Stimulated activated naive CD8-positive, alpha-beta T cell treated with anti-CD3 and anti-CD28 coated beads, Interleukin-15, Interleukin-2, amounts not matched to agents 100 ng/mL and 50 ng/mL, for 24 hours (primary cell): Measurements from ENCODE around the gene PEX19.
A peak's percentile ranks its signal among the peaks of the same experiment; 100 is the strongest.

Experiments used
- H3K27ac Mint-ChIP-seq: one replicate; pipeline ENCODE4 v1.8.0; 2021; ENCODE audit warnings: mild to moderate bottlenecking, mixed read lengths
- H3K27me3 Mint-ChIP-seq: one replicate; pipeline ENCODE4 v1.8.0; 2021; ENCODE audit warnings: mixed read lengths
- H3K36me3 Mint-ChIP-seq: one replicate; pipeline ENCODE4 v1.8.0; 2021; ENCODE audit warnings: low read depth, mixed read lengths
- H3K4me1 Mint-ChIP-seq: one replicate; pipeline ENCODE4 v1.8.0; 2021; ENCODE audit warnings: low read depth, mixed read lengths
- H3K4me3 Mint-ChIP-seq: one replicate; pipeline ENCODE4 v1.8.0; 2021; ENCODE audit warnings: mild to moderate bottlenecking, mixed read lengths
- H3K9me3 Mint-ChIP-seq: one replicate; pipeline ENCODE4 v1.8.0; 2021; ENCODE audit warnings: mixed read lengths

PEX19 gene

GRCh38 chr1:160260406-160261382, 24.2 kb downstream of the PEX19 start:
- Mint-ChIP-seq H3K36me3 (peaks cover 35% of the 10 kb centered on the region), H3K27ac (peak overlapping the region; percentile 99), H3K4me1 (peaks cover 68% of the 10 kb centered on the region), H3K9me3 (no peaks in the 10 kb centered on the region), H3K27me3 (no peaks in the 10 kb centered on the region), H3K4me3 (peak overlapping the region; percentile 97)

GRCh38 chr1:160258177-160258798, 26.6 kb downstream of the PEX19 start:
- Mint-ChIP-seq H3K4me1 (peaks cover 59% of the 10 kb centered on the region), H3K27ac (no peak overlapping the region), H3K9me3 (no peaks in the 10 kb centered on the region), H3K27me3 (no peaks in the 10 kb centered on the region), H3K4me3 (no peak overlapping the region), H3K36me3 (peaks cover 35% of the 10 kb centered on the region)

DNA sequence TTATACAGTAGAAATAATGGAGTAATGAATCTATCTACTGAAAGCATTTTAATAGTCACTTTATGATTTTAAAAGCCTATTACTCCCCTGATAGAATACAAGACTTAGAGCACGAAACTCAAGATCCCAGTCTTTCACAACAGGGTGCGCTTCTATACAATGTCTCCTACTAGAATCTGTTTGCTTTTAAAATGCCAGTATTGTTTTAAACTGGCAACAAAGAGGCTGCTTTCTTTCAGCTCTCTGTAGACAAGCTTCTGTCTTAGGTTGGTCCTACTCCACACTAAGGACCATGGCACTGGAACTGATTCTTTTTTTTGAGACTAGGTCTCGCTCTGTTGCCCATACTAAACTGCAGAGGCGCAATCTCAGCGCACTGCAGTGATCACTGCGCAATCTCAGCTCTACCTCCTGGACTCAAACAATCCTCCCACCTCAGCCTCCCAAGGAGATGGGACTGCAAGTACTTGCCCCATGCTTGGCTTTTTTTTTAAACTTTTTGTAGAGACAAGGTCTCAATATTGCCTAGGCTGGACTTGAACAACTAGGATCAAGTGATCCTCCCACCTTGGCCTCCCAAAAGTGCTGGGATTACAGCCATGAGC, 27.4 kb downstream of the PEX19 start:
- H3K4me3 Mint-ChIP-seq, result no peak overlapping the region
- peaks cover 41% of the 10 kb centered on the region for H3K36me3 Mint-ChIP-seq
- no peak overlapping the region for H3K27ac Mint-ChIP-seq
- peaks cover 54% of the 10 kb centered on the region for H3K4me1 Mint-ChIP-seq
- H3K27me3 Mint-ChIP-seq, result no peaks in the 10 kb centered on the region
- H3K9me3 Mint-ChIP-seq, result no peaks in the 10 kb centered on the region

GRCh38 chr1:160256396-160257046, 28.4 kb downstream of the PEX19 start:
- no peaks in the 10 kb centered on the region for H3K27me3 Mint-ChIP-seq
- H3K4me1 Mint-ChIP-seq, result peaks cover 55% of the 10 kb centered on the region
- peaks cover 41% of the 10 kb centered on the region for H3K36me3 Mint-ChIP-seq
- no peaks in the 10 kb centered on the region for H3K9me3 Mint-ChIP-seq
- no peak overlapping the region for H3K4me3 Mint-ChIP-seq
- no peak overlapping the region for H3K27ac Mint-ChIP-seq

GRCh38 chr1:160255781-160256300, 29.1 kb downstream of the PEX19 start:
- Mint-ChIP-seq H3K9me3 (no peaks in the 10 kb centered on the region), H3K27ac (no peak overlapping the region), H3K27me3 (no peaks in the 10 kb centered on the region), H3K36me3 (peaks cover 38% of the 10 kb centered on the region), H3K4me3 (no peak overlapping the region), H3K4me1 (peaks cover 48% of the 10 kb centered on the region)

DNA sequence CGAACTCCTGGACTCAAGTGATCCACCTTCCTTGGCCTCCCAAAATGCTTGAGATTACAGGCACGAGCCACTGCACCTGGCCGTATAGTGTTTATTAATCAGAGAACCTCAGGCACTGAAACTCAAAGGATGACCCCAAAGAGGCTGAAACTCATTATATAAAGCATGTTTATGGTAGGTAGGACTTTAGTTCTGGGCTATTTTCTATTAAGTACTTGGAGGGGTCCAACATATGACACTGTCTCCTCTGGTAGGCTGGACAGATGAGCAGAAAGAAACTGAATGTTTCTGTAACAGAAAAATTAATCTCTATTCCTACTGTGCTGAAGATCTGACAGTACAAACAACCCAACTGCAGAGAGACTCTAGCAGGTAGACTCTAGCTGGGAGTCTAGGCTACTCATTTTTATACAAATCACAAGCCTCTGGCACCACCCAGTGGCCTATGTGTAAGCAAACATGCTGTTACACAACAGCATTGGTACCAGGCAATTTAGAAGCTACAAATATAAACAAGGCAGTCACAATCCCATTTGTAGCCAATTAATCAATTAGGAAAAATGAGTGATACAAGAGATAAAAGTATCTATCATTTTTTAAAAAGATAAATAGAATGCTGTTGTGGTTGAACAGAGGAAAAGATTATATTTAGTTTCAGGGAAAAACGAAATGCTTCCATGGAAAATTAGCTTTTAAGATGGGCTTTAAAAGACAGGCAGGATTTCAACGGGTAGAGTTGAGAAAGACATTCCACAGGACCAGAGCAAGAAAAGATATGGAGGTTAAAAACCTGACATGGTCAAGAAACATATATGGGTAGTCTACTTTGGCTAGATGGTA, 33.0 kb downstream of the PEX19 start:
- Mint-ChIP-seq H3K4me3 (no peak overlapping the region), H3K9me3 (no peaks in the 10 kb centered on the region), H3K36me3 (peaks cover 19% of the 10 kb centered on the region), H3K4me1 (peaks cover 14% of the 10 kb centered on the region), H3K27me3 (no peaks in the 10 kb centered on the region), H3K27ac (no peak overlapping the region)

DNA sequence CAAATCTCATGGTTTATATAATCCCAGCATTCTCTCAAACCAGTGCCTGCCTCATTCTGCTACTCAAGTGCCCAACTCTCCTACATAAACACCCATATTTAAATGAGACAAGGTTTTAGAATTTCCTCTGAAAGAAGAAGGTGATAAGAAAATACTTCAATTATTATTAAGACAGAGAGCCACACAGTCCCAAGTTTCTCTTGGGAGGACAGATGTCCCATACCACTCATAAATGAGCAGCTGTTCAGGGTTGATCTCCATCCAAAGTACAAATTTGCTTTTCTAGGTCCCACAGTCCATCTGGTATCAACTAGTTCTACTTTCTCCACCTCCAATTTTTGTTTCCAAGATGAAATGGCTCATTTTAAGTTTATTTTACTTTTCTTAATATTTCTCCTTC, 33.9 kb downstream of the PEX19 start:
- Mint-ChIP-seq H3K4me1 (peaks cover 9% of the 10 kb centered on the region), H3K27me3 (no peaks in the 10 kb centered on the region), H3K4me3 (no peak overlapping the region), H3K36me3 (peaks cover 12% of the 10 kb centered on the region), H3K9me3 (no peaks in the 10 kb centered on the region), H3K27ac (no peak overlapping the region)

DNA sequence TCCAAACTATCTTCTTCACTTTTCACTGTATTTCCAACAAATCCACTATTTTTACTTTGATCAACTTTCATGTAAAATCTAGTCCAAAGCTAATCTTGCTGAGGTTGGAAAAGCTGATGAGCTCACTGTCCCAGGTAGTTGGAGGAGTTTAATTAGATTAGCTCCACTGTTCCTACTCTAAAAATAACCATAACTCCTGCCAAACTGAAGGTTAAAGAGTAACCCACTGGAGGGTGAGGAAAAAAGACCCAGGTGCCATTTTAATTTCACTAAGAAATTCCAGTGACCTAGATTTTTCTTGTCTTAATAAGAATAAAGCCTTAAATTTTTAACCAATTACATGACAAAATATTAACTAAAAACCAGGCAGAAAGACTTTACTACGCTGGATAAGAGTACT, 37.9 kb downstream of the PEX19 start:
- H3K27ac Mint-ChIP-seq, result no peak overlapping the region
- H3K9me3 Mint-ChIP-seq, result no peaks in the 10 kb centered on the region
- H3K4me1 Mint-ChIP-seq, result peaks cover 6% of the 10 kb centered on the region
- H3K27me3 Mint-ChIP-seq, result no peaks in the 10 kb centered on the region
- H3K36me3 Mint-ChIP-seq, result peaks cover 14% of the 10 kb centered on the region
- H3K4me3 Mint-ChIP-seq, result no peak overlapping the region

DNA sequence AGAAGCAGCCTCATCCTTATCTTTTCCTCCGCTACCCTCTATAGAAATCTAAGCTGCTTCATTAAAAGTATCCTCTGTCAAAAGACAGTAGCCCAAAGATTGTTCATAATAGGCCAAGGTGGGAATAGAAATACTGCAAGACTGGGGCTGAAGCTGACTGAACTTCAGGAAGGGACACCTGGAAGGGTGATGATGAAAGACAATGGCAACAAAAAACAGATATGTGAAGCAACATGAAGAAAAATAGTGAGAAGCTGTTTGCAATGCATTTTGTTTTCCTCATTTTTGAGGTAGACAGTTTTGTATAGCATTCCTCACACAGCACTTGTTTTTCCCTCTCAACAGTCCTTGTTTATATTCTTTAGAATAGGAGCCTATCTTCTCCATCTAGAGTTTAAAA, 39.5 kb downstream of the PEX19 start:
- peaks cover 3% of the 10 kb centered on the region for H3K4me1 Mint-ChIP-seq
- no peaks in the 10 kb centered on the region for H3K9me3 Mint-ChIP-seq
- peaks cover 20% of the 10 kb centered on the region for H3K36me3 Mint-ChIP-seq
- no peaks in the 10 kb centered on the region for H3K27me3 Mint-ChIP-seq
- no peak overlapping the region for H3K27ac Mint-ChIP-seq
- no peak overlapping the region for H3K4me3 Mint-ChIP-seq

GRCh38 chr1:160244209-160244608, 40.7 kb downstream of the PEX19 start:
- no peak overlapping the region for H3K4me3 Mint-ChIP-seq
- no peaks in the 10 kb centered on the region for H3K9me3 Mint-ChIP-seq
- H3K27me3 Mint-ChIP-seq, result no peaks in the 10 kb centered on the region
- no peak overlapping the region for H3K27ac Mint-ChIP-seq
- peaks cover 32% of the 10 kb centered on the region for H3K36me3 Mint-ChIP-seq
- peaks cover 3% of the 10 kb centered on the region for H3K4me1 Mint-ChIP-seq

DNA sequence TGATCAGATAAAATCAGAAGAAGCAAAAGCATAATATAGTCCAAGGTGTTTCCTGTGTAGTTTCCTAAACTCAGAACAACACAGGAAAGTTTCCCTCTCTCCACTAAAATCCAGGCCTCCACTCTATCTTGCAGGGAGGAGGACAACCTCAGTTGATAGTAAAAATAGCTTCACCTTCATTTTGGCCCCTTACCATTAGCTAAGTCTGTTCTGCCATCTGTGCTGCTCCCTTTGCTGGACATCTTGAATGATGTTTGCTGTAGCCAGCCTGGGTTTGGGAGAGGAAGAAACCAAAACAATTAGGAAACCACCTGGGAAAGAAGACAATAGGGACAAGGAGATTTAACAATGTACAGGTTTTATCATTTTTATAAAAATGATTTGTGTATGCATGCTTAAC, 41.2 kb downstream of the PEX19 start:
- no peak overlapping the region for H3K27ac Mint-ChIP-seq
- H3K36me3 Mint-ChIP-seq, result peaks cover 36% of the 10 kb centered on the region
- H3K4me3 Mint-ChIP-seq, result no peak overlapping the region
- H3K27me3 Mint-ChIP-seq, result no peaks in the 10 kb centered on the region
- peaks cover 3% of the 10 kb centered on the region for H3K4me1 Mint-ChIP-seq
- no peaks in the 10 kb centered on the region for H3K9me3 Mint-ChIP-seq

DNA sequence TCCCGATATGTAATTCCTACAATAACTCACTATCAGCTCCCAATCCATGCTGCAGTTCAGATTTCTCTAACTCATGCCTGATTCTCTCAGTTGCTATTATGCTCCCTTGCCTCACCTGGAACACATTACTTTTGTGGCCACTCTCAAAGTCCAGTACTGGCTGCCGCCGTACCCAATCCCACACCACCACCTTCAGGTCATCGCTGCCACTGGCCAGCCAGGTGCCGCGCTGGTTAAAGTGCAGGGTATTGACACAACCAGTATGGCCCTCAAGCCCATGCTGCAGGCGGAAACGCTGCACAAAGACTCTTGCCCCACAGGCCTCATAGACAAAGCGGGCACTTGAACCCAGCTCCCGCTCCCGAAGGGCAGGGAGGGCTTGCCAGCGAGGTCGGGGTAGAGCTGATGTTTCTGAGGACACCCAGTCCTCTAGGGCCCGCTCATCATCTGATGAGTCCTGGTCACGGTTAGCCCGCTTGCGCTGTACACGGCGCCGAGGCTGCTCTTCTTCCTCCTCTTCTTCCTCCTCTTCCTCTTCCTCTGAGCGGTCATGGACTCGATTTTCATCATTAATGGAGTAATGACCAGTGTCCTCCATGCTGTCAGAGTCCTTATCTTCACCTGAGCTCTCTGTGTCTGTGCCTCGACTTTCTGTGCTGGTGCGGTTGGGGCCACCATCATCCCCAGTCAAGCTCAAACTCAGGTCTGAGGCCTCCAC, 45.2 kb downstream of the PEX19 start:
- no peaks in the 10 kb centered on the region for H3K9me3 Mint-ChIP-seq

GRCh38 chr1:160238408-160238807, 46.5 kb downstream of the PEX19 start:
- Mint-ChIP-seq H3K4me1 (peaks cover 14% of the 10 kb centered on the region), H3K27ac (no peak overlapping the region), H3K36me3 (peaks cover 74% of the 10 kb centered on the region), H3K27me3 (no peaks in the 10 kb centered on the region), H3K9me3 (no peaks in the 10 kb centered on the region), H3K4me3 (no peak overlapping the region)

More for the DNA sequence above, 45.2 kb downstream of the PEX19 start:
- Mint-ChIP-seq H3K4me3 (no peak overlapping the region), H3K27me3 (no peaks in the 10 kb centered on the region), H3K4me1 (peaks cover 5% of the 10 kb centered on the region), H3K36me3 (peaks cover 65% of the 10 kb centered on the region), H3K27ac (no peak overlapping the region)
